ENCODE results near the gene CTNS.

Gene CTNS

DNA sequence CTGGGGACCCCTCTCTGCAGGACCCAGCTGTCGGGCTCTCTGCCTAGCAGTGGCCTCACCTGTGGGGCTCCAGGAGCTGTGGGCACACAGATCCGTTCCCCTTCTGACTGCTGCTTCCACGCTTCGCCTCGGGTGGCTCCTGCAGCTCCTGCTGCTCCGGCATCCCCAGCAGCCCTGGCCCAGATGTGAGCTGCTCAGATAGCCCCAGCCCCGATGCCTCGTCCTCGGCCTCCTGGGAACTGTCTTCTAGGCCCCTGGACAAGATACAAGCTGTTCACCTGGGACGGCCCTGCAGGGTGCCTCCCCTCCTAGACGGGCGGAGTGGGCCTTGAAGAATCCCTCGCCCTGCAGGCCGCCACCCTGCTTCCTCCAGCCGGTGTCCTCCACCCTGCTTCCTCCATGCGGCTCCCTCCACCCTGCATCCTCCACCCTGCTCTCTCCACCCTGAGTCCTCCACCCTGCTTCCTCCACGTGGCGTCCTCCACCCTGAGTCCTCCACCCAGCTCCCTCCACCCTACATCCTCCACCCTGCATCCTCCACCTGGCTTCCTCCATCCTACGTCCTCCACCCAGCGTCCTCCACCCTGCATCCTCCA lies 43.1 kb downstream of the CTNS start:
- TF ChIP-seq, protein P1, sequence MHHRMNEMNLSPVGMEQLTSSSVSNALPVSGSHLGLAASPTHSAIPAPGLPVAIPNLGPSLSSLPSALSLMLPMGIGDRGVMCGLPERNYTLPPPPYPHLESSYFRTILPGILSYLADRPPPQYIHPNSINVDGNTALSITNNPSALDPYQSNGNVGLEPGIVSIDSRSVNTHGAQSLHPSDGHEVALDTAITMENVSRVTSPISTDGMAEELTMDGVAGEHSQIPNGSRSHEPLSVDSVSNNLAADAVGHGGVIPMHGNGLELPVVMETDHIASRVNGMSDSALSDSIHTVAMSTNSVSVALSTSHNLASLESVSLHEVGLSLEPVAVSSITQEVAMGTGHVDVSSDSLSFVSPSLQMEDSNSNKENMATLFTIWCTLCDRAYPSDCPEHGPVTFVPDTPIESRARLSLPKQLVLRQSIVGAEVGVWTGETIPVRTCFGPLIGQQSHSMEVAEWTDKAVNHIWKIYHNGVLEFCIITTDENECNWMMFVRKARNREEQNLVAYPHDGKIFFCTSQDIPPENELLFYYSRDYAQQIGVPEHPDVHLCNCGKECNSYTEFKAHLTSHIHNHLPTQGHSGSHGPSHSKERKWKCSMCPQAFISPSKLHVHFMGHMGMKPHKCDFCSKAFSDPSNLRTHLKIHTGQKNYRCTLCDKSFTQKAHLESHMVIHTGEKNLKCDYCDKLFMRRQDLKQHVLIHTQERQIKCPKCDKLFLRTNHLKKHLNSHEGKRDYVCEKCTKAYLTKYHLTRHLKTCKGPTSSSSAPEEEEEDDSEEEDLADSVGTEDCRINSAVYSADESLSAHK (tag by site-specific recombination; IDR thresholded peaks at IDR 0.05): no peak
- TF ChIP-seq ZNF600 (tag by site-specific recombination; IDR thresholded peaks at IDR 0.05) (peak; percentile 53; the same call in 1 of the 2 replicates), ZNF585B (tag by site-specific recombination; IDR thresholded peaks at IDR 0.05) (no peak), ZFP69B (tag by site-specific recombination; IDR thresholded peaks at IDR 0.05) (no peak), KLF8 (tag by site-specific recombination; IDR thresholded peaks at IDR 0.05) (0 out of 2 replicates have a peak, but pooled peaks have one; percentile 34), ZBTB8A (tag by site-specific recombination; IDR thresholded peaks at IDR 0.05) (no peak), GLIS2 (tag by site-specific recombination; IDR thresholded peaks at IDR 0.05) (peak; percentile 31; the same call in 1 of the 2 replicates), ZNF843 (tag by site-specific recombination; IDR thresholded peaks at IDR 0.05) (no peak), ZNF19 (tag by site-specific recombination; IDR thresholded peaks at IDR 0.05; ENCODE audit: low read depth) (no peak), KLF1 (tag by site-specific recombination; IDR thresholded peaks at IDR 0.05) (peak; percentile 100), ZNF596 (tag by site-specific recombination; IDR thresholded peaks at IDR 0.05) (no peak), ZNF433 (tag by site-specific recombination; IDR thresholded peaks at IDR 0.05; ENCODE audit: low read depth) (no peak), ZNF626 (tag by site-specific recombination; IDR thresholded peaks at IDR 0.05) (no peak), ZBTB17 (tag by site-specific recombination; IDR thresholded peaks at IDR 0.05) (peak; percentile 41; the same call in 1 of the 2 replicates)
- TF ChIP-seq, protein P2, sequence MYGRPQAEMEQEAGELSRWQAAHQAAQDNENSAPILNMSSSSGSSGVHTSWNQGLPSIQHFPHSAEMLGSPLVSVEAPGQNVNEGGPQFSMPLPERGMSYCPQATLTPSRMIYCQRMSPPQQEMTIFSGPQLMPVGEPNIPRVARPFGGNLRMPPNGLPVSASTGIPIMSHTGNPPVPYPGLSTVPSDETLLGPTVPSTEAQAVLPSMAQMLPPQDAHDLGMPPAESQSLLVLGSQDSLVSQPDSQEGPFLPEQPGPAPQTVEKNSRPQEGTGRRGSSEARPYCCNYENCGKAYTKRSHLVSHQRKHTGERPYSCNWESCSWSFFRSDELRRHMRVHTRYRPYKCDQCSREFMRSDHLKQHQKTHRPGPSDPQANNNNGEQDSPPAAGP (tag by site-specific recombination; IDR thresholded peaks at IDR 0.05): peak; percentile 75; the same call in 1 of the 2 replicates
- TF ChIP-seq, protein P3, sequence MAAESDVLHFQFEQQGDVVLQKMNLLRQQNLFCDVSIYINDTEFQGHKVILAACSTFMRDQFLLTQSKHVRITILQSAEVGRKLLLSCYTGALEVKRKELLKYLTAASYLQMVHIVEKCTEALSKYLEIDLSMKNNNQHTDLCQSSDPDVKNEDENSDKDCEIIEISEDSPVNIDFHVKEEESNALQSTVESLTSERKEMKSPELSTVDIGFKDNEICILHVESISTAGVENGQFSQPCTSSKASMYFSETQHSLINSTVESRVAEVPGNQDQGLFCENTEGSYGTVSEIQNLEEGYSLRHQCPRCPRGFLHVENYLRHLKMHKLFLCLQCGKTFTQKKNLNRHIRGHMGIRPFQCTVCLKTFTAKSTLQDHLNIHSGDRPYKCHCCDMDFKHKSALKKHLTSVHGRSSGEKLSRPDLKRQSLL (tag by site-specific recombination; IDR thresholded peaks at IDR 0.05): no peak
- TF ChIP-seq, protein P4, sequence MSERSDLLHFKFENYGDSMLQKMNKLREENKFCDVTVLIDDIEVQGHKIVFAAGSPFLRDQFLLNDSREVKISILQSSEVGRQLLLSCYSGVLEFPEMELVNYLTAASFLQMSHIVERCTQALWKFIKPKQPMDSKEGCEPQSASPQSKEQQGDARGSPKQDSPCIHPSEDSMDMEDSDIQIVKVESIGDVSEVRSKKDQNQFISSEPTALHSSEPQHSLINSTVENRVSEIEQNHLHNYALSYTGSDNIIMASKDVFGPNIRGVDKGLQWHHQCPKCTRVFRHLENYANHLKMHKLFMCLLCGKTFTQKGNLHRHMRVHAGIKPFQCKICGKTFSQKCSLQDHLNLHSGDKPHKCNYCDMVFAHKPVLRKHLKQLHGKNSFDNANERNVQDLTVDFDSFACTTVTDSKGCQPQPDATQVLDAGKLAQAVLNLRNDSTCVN (tag by site-specific recombination; optimal IDR thresholded peaks at IDR 0.05): no peak
- TF ChIP-seq, protein P5, sequence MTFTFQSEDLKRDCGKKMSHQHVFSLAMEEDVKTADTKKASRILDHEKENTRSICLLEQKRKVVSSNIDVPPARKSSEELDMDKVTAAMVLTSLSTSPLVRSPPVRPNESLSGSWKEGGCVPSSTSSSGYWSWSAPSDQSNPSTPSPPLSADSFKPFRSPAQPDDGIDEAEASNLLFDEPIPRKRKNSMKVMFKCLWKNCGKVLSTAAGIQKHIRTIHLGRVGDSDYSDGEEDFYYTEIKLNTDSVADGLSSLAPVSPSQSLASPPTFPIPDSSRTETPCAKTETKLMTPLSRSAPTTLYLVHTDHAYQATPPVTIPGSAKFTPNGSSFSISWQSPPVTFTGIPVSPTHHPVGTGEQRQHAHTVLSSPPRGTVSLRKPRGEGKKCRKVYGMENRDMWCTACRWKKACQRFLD (tag by site-specific recombination; IDR thresholded peaks at IDR 0.05): no peak
- CTCF ChIA-PET: interaction anchor here (0.6 to 1.0 kb wide), 2 partner anchors 9 to 143 kb away, joined by 3 read pairs; no protein-coding TSS in a partner anchor
- Histone ChIP-seq H3K4me1 (ENCODE audit: control insufficient read depth, insufficient read depth, low read length) (no peaks in the 10 kb centered on the region), H3K36me3 (ENCODE audit: control insufficient read depth in 2 of 2, insufficient read depth in 1 of 2, low read length in 2 of 2) (no peaks in the 10 kb centered on the region), H3K4me3 (ENCODE audit: low read depth, low read length) (no peak overlapping the region), H3K9me3 (ENCODE audit: control insufficient read depth, insufficient read depth, low read depth, low read length) (no peaks in the 10 kb centered on the region), H3K27ac (ENCODE audit: extremely low read depth, low read depth, low read length) (no peak overlapping the region)
- POLR2A ChIA-PET: interaction anchor here (1.6 kb wide), 1 partner anchor 11 kb away, joined by 4 read pairs; the partner anchor contains the start of gene EMC6

DNA sequence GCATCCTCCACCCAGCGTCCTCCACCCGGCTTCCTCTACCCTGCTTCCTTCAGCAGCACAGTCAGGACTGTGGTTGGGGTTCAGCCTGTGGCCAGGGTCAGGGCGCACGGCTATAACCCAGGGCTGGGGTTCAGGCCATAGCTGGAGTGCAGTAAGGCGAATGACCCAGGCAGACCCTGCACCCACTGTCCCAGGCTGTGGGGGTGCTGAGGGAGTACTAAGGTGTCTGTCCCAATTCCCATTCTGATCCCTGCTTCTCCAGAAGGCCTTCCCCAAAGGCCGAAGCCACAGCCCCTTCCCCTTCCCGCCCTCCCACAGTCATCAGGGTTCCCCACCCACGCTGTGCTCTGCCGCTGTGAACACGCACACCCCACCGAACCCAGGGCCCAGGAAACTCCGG lies 44.5 kb downstream of the CTNS start:
- no peak overlapping the region for H3K4me3 ChIP-seq (ENCODE audit: low read depth, low read length)
- no peaks in the 10 kb centered on the region for H3K36me3 ChIP-seq (ENCODE audit: control insufficient read depth in 2 of 2, insufficient read depth in 1 of 2, low read length in 2 of 2)
- no peak overlapping the region for H3K27ac ChIP-seq (ENCODE audit: extremely low read depth, low read depth, low read length)
- no peaks in the 10 kb centered on the region for H3K9me3 ChIP-seq (ENCODE audit: control insufficient read depth, insufficient read depth, low read depth, low read length)
- H3K4me1 ChIP-seq (ENCODE audit: control insufficient read depth, insufficient read depth, low read length): no peaks in the 10 kb centered on the region
- POLR2A ChIA-PET: no interaction called here
- CTCF ChIA-PET: interaction anchor here (0.5 kb wide), 1 partner anchor 943 kb away, joined by 5 read pairs; no protein-coding TSS in a partner anchor
- no peak for TF ChIP-seq ZNF544 (tag by site-specific recombination; IDR thresholded peaks at IDR 0.05)
- TF ChIP-seq ZNF366 (tag by site-specific recombination; conservative IDR thresholded peaks at IDR 0.05): no peak
- no peak for TF ChIP-seq ZFHX2 (tag by site-specific recombination; conservative IDR thresholded peaks at IDR 0.05)
- TF ChIP-seq, protein P6, sequence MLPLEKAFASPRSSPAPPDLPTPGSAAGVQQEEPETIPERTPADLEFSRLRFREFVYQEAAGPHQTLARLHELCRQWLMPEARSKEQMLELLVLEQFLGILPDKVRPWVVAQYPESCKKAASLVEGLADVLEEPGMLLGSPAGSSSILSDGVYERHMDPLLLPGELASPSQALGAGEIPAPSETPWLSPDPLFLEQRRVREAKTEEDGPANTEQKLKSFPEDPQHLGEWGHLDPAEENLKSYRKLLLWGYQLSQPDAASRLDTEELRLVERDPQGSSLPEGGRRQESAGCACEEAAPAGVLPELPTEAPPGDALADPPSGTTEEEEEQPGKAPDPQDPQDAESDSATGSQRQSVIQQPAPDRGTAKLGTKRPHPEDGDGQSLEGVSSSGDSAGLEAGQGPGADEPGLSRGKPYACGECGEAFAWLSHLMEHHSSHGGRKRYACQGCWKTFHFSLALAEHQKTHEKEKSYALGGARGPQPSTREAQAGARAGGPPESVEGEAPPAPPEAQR (tag by site-specific recombination; IDR thresholded peaks at IDR 0.05): no peak
- no peak for TF ChIP-seq ZBTB21 (tag by site-specific recombination; IDR thresholded peaks at IDR 0.05)
- no peak for TF ChIP-seq ZNF585B (tag by site-specific recombination; IDR thresholded peaks at IDR 0.05)
- no peak for TF ChIP-seq FEZF1 (tag by site-specific recombination; IDR thresholded peaks at IDR 0.05)
- no peak for TF ChIP-seq ZNF211 (tag by site-specific recombination; IDR thresholded peaks at IDR 0.05; ENCODE audit: low read depth)
- no peak for TF ChIP-seq ZNF341 (tag by site-specific recombination; IDR thresholded peaks at IDR 0.05; ENCODE audit: low read depth)
- TF ChIP-seq ZNF19 (tag by site-specific recombination; IDR thresholded peaks at IDR 0.05; ENCODE audit: low read depth): no peak
- TF ChIP-seq ZNF157 (tag by site-specific recombination; IDR thresholded peaks at IDR 0.05): no peak

All from HEK293 (cell line).